Tibial nerve (tissue), 4 donors: ENCODE results near the gene ADGRG6. TPM values are rescaled to one million over a fixed set of nuclear protein-coding genes. Genes with fewer than 3 reads are reported as not detected.

ENCODE experiments used
- DNase-seq, 2 donors: peaks; one replicate each; pipeline ENCODE4 v3.0.0-alpha.2; 2019; ENCODE audit warnings: low spot score in 2 of 2
- H3K27ac ChIP-seq, 4 donors: fragments of 200-600 bp; sonication (generic) in 3 of 4; one replicate each; pipeline ENCODE4 v1.5.1; 2017 to 2019; ENCODE audit warnings: mild to moderate bottlenecking in 1 of 4
- H3K27me3 ChIP-seq, 2 donors: fragments of 200-600 bp; sonication (generic) in 1 of 2; one replicate each; pipeline versions ENCODE4 v1.5.1 to v1.6.0; 2017 to 2019
- H3K36me3 ChIP-seq, 3 donors: fragments of 200-600 bp; sonication (generic); one replicate each; pipeline ENCODE4 v1.5.1; 2018 to 2019
- H3K4me1 ChIP-seq, 4 donors: fragments of 200-600 bp; sonication (generic) in 3 of 4; one replicate each; pipeline ENCODE4 v1.5.1; 2017 to 2019
- H3K4me3 ChIP-seq, 4 donors: fragments of 200-600 bp; sonication (generic) in 3 of 4; one replicate each; pipeline ENCODE4 v1.5.1; 2017 to 2019; ENCODE audit warnings: mild to moderate bottlenecking in 1 of 4, moderate library complexity in 1 of 4
- H3K9me3 ChIP-seq, 4 donors: fragments of 200-600 bp; sonication (generic) in 3 of 4; one replicate each; pipeline ENCODE4 v1.5.1; 2017 to 2019
- EP300 ChIP-seq, 2 donors: sonication (generic); formaldehyde crosslinking; IDR thresholded peaks; one replicate each; pipeline ENCODE4 v1.6.1; 2017; ENCODE audit warnings: antibody characterized with exemption in 2 of 2, mild to moderate bottlenecking in 1 of 2
- POLR2A ChIP-seq, 2 donors: fragments of 450-650 bp; IDR thresholded peaks; one replicate each; pipeline ENCODE4 v1.6.1; 2017; ENCODE audit warnings: antibody characterized with exemption in 2 of 2, mild to moderate bottlenecking in 2 of 2, moderate library complexity in 2 of 2
- WGBS, 2 donors: methylation state at CpG; one replicate each; pipeline ENCODE4 v1.1.5; 2018; 5-methylcytosine and 5-hydroxymethylcytosine counted together
- total RNA-seq, 4 donors: library from RNA; depleted of rRNA; stranded (reverse); fragments of >200 nt; gene quantifications; one replicate each; pipeline ENCODE4 v1.1.0, GENCODE V29; 2016
- TF ChIP-seq, protein P1 (sequence below), 5 experiments: fragments of 200-600 bp in 3 of 5; fragments of 450-650 bp in 2 of 5; sonication (generic) in 3 of 5; IDR thresholded peaks; one replicate each; pipeline ENCODE4 v1.5.1; 2016 to 2019; ENCODE audit warnings: antibody characterized with exemption in 5 of 5, mild to moderate bottlenecking in 3 of 5, moderate library complexity in 2 of 5

ADGRG6 gene
- total RNA-seq, 4 donors from 2014 or later: 35.4 to 59.9 (median 39.1) TPM

DNA sequence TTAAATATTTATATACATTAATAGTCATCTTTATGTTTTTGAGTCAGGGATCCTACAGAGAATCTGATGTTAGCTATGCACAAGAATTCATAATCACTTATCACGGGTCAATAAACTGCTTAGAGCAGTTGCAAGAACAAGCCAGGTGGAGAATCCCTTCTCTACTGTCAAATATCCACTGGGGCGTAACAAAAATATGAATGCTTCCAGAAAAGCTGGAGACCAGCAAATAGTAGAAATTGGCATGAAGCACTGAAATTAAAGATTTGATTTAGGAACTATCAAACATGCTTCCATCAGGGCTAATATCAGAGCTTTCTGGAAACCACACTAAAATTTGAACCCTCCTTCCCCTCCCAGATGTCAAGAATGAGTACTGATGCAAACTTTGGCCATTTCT is 37.3 kb downstream of the ADGRG6 start:
- no peak for TF ChIP-seq EP300 (IDR thresholded peaks at IDR 0.05)
- TF ChIP-seq, protein P1, sequence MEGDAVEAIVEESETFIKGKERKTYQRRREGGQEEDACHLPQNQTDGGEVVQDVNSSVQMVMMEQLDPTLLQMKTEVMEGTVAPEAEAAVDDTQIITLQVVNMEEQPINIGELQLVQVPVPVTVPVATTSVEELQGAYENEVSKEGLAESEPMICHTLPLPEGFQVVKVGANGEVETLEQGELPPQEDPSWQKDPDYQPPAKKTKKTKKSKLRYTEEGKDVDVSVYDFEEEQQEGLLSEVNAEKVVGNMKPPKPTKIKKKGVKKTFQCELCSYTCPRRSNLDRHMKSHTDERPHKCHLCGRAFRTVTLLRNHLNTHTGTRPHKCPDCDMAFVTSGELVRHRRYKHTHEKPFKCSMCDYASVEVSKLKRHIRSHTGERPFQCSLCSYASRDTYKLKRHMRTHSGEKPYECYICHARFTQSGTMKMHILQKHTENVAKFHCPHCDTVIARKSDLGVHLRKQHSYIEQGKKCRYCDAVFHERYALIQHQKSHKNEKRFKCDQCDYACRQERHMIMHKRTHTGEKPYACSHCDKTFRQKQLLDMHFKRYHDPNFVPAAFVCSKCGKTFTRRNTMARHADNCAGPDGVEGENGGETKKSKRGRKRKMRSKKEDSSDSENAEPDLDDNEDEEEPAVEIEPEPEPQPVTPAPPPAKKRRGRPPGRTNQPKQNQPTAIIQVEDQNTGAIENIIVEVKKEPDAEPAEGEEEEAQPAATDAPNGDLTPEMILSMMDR (IDR thresholded peaks at IDR 0.05): no peak
- TF ChIP-seq POLR2A (IDR thresholded peaks at IDR 0.05): no peak
- WGBS, 2 donors: 76 to 87% methylated on average over 2 of the region's 2 CpGs
- no peak overlapping the region for H3K27ac ChIP-seq
- H3K9me3 ChIP-seq: no peaks in the 10 kb centered on the region
- no peaks in the 10 kb centered on the region for H3K36me3 ChIP-seq
- peaks cover 0 to 31% (median 0%) of the 10 kb centered on the region in 4 donors for H3K4me1 ChIP-seq
- no peak overlapping the region for H3K4me3 ChIP-seq
- H3K27me3 ChIP-seq: no peaks in the 10 kb centered on the region
- no peak for DNase-seq

DNA sequence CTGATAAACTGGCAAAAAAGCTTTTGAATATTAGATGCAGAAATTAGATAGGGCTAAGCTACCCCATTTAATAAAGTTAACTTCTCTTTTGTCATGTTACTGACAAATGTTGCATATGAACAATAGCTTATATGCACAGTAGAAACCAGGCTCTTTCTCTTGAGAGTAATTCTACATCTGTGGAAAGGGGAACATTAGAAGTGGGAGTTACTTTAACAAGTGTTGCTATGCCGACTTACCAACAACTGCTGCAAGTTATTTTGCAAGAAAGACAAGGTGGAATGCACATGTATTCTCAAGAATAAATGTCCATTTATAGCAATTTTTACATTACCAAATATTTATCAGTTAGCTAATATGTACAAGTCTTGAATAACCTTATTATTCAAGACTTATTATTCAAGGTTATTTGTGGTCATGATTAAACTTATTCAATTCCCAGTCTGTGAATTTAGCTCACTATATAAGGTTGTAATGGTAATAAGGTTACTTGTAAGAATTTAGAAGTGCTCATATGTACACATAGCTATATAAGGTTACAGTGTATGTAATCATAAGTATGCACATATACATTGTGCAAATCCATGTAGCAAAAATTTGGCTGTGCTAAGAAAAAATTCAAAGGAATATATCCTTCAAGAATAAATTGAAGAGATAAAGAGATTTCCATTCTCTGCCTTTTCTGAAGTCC is 38.3 kb downstream of the ADGRG6 start:
- no peak overlapping the region for H3K27ac ChIP-seq
- WGBS, 2 donors: 32 to 45% methylated on average over 1 of the region's 1 CpG
- no peak for DNase-seq
- no peak for TF ChIP-seq EP300 (IDR thresholded peaks at IDR 0.05)
- H3K4me1 ChIP-seq: peaks cover 0 to 34% (median 0%) of the 10 kb centered on the region in 4 donors
- no peaks in the 10 kb centered on the region for H3K9me3 ChIP-seq
- no peak overlapping the region for H3K4me3 ChIP-seq
- no peaks in the 10 kb centered on the region for H3K36me3 ChIP-seq
- no peaks in the 10 kb centered on the region for H3K27me3 ChIP-seq

DNA sequence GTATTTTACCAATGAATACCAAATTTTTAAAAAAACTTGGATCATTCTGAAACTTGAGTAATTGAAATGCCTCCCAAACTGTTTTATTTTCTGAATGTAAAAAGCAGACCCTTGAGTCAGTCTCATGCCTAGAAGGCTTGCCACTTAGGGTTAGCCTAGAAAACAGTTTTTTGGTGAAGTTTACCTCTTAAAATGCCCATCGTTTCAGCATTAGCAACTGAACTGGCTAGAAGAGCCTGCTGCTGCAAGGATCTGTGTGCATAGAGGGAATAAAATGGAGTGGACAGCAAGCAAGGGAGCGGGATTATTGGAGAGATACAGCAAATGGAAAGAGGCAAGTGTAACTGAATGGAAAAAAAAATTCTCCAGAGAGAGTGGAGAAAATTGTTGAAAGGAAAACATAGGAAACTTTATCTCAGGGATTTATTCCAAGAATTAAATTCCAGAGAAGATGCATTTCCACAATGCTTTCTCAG is 40.1 kb downstream of the ADGRG6 start:
- no peak for DNase-seq
- Histone ChIP-seq H3K9me3 (no peaks in the 10 kb centered on the region), H3K4me3 (no peak overlapping the region), H3K27ac (no peak overlapping the region), H3K4me1 (peaks cover 0 to 18% (median 0%) of the 10 kb centered on the region in 4 donors), H3K27me3 (no peaks in the 10 kb centered on the region), H3K36me3 (no peaks in the 10 kb centered on the region)
- 83 to 90% methylated on average over 2 of the region's 2 CpGs for WGBS, 2 donors
- TF ChIP-seq, protein P1 (IDR thresholded peaks at IDR 0.05): no peak
- TF ChIP-seq EP300 (IDR thresholded peaks at IDR 0.05): no peak
- TF ChIP-seq POLR2A (IDR thresholded peaks at IDR 0.05): no peak

DNA sequence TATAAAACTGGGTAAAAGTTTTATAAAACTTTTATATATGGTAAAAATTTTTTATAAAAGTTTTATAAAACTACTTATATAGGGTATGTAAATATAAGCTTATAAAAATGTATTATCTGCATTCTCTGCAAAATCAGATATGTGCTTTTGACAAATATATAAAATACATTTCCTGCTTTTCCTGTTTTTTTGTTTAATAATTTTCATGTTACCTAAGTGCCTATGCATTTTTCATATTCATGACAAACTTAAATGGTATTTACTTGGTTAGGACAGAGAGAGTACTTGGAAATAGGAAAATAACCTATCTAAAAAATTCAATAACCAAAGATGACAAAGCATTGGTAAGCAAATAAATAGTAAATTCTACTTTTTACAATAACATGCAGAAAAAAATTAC is 41.2 kb downstream of the ADGRG6 start:
- DNase-seq: no peak
- Histone ChIP-seq H3K4me1 (peaks cover 0 to 18% (median 0%) of the 10 kb centered on the region in 4 donors), H3K27ac (no peak overlapping the region), H3K36me3 (no peaks in the 10 kb centered on the region), H3K27me3 (no peaks in the 10 kb centered on the region), H3K9me3 (no peaks in the 10 kb centered on the region), H3K4me3 (no peak overlapping the region)
- TF ChIP-seq, protein P1 (IDR thresholded peaks at IDR 0.05): no peak
- TF ChIP-seq EP300 (IDR thresholded peaks at IDR 0.05) (no peak), POLR2A (IDR thresholded peaks at IDR 0.05) (no peak)

DNA sequence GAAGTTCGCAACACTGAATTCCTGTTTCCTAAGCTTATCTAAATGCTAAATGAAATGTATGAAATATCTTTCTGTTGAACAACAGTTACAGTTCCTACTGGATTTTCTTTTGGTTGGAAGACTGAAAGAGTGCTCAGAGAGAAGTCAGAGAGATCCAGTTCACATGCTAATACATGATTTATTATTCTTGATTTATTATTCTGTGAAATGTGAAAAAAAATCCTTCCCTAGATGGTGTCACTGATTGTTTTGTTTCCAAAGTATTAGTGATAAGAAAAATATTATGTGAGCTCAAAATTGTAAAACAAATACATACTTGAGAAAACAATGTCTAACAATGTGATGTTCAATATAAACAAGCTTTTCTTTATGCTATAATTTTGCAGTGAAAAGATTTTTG is 42.1 kb downstream of the ADGRG6 start:
- DNase-seq: no peak
- no peaks in the 10 kb centered on the region for H3K27me3 ChIP-seq
- peaks cover 0 to 18% (median 0%) of the 10 kb centered on the region in 4 donors for H3K4me1 ChIP-seq
- TF ChIP-seq, protein P1 (IDR thresholded peaks at IDR 0.05): no peak
- TF ChIP-seq POLR2A (IDR thresholded peaks at IDR 0.05) (no peak), EP300 (IDR thresholded peaks at IDR 0.05) (no peak)
- WGBS, 2 donors: 64 to 67% methylated on average over 1 of the region's 1 CpG
- H3K36me3 ChIP-seq: no peaks in the 10 kb centered on the region
- no peaks in the 10 kb centered on the region for H3K9me3 ChIP-seq
- H3K4me3 ChIP-seq: no peak overlapping the region
- peak overlapping the region in 1 of 4 donors; percentile 3 for H3K27ac ChIP-seq
